IPS DF 6.9 (cell line): ENCODE data around the gene ICE2.

ENCODE experiments used
- DNase-seq: peaks from one replicate; pipeline ENCODE4 v3.0.0-alpha.2; 2013; ENCODE audit warnings: low read depth, low spot score
- H3K27ac ChIP-seq: one replicate; pipeline ENCODE4 v1.5.1; 2013; ENCODE audit warnings: low read length, control low read depth
- H3K27me3 ChIP-seq: 2 replicates; pipeline ENCODE4 v1.6.1; 2013; ENCODE audit warnings: mild to moderate bottlenecking, low read length; ENCODE audit not compliant: control insufficient read depth, insufficient read depth
- H3K36me3 ChIP-seq: 2 replicates; pipeline ENCODE4 v1.6.1; 2013; ENCODE audit warnings: low read length; ENCODE audit not compliant: control insufficient read depth, insufficient read depth
- H3K4me1 ChIP-seq: 2 replicates; pipeline ENCODE4 v1.6.1; 2013; ENCODE audit warnings: low read length; ENCODE audit not compliant: control insufficient read depth, insufficient read depth
- H3K4me3 ChIP-seq: 2 replicates; pipeline ENCODE4 v1.5.1; 2013; ENCODE audit warnings: mild to moderate bottlenecking, low read length
- H3K9me3 ChIP-seq: 2 replicates; pipeline ENCODE4 v1.6.1; 2013; ENCODE audit warnings: low read length, inconsistent platforms; ENCODE audit not compliant: control insufficient read depth, insufficient read depth
- WGBS: extraction: QIAGEN DNeasy Blood & Tissue Kit; methylation state at CpG from one replicate; pipeline ENCODE4 v1.1.7; 2013; ENCODE audit warnings: mixed read lengths, missing lambda C conversion rate; ENCODE audit not compliant: insufficient read length, insufficient coverage; 5-methylcytosine and 5-hydroxymethylcytosine counted together

The ICE2 gene

DNA sequence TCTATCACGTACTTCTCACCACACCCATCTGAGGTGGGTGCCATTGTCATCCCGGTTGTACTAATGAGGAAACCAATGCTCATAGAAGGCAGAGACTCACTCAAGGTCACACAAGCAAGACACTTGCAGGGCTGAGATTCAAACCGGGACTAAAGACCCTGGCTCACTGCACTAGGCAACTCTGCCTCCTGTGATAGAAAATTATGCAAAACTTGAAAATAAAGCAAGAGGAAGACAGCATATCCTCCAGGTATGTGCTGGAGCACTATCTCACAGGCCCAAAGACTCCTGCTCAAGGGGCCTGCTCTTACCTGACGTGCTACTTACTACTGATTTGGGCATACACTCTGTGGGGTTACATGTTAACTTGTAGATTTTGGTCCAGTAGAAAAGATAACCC lies 106.7 kb downstream of the ICE2 start:
- H3K4me3 ChIP-seq = no peak overlapping the region
- DNase-seq = no peak
- no CpG with 5 or more reads among the region's 4 CpGs for WGBS
- no peaks in the 10 kb centered on the region for H3K27me3 ChIP-seq
- H3K9me3 ChIP-seq = no peaks in the 10 kb centered on the region
- H3K27ac ChIP-seq = no peak overlapping the region
- H3K36me3 ChIP-seq = no peaks in the 10 kb centered on the region
- no peaks in the 10 kb centered on the region for H3K4me1 ChIP-seq

DNA sequence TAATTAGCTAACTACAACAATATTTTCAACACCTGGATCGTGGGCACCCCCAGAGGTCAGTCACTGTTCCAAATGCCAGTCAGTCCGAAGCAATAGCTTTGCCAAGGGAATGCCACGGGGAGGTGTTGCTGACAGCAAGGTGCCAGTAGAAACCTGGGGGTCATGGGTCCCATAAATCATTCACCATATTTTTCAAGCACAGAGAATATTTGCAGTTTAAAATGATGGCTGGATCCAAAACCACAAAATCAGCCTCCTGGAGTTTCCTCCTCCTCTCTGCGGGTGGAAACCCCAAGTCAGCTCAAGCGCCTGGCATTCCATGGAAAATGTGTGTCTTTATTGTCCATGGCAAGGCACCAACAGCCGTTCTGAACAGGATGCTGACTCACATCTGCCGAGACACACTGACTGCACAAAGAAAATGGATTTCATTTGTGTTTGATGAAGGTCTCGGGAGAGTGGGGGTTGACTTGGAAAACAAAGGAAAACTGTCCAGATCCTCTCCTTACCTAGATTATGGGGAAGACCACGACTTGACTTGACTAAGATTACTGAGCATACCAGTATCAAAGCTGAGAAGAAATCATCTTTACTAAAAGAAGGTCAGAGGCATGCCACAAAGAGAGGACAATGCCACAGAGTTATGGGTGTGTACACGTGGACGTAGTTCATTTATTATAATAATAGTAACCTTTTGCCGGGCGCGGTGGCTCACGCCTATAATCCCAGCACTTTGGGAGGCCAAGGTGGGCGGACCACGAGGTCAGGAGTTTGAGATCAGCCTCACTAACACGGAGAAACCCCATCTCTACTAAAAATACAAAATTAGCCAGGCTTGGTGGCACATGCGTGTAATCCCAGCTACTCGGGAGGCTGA lies 107.5 kb downstream of the ICE2 start:
- H3K4me1 ChIP-seq = no peaks in the 10 kb centered on the region
- no peaks in the 10 kb centered on the region for H3K9me3 ChIP-seq
- no peaks in the 10 kb centered on the region for H3K27me3 ChIP-seq
- no CpG with 5 or more reads among the region's 20 CpGs for WGBS
- no peak overlapping the region for H3K27ac ChIP-seq
- H3K4me3 ChIP-seq = no peak overlapping the region
- no peaks in the 10 kb centered on the region for H3K36me3 ChIP-seq
- DNase-seq = no peak

DNA sequence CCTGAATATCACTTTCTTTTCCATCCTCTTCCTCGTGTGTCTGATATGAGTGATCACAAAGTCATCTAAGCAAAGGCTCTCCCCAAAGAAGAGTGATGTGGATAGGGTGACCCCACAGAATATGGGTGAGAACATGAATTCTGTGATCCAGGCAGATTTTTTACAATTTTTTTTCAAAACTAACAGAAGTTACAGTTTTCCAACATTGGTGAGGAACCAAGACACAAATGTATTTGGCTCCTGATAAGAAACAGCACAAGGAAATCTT lies 108.1 kb downstream of the ICE2 start:
- H3K27me3 ChIP-seq = no peaks in the 10 kb centered on the region
- H3K4me3 ChIP-seq = no peak overlapping the region
- no peaks in the 10 kb centered on the region for H3K4me1 ChIP-seq
- H3K27ac ChIP-seq = no peak overlapping the region
- H3K9me3 ChIP-seq = no peaks in the 10 kb centered on the region
- no peaks in the 10 kb centered on the region for H3K36me3 ChIP-seq
- WGBS = no CpG with 5 or more reads among the region's 1 CpG
- DNase-seq = no peak

DNA sequence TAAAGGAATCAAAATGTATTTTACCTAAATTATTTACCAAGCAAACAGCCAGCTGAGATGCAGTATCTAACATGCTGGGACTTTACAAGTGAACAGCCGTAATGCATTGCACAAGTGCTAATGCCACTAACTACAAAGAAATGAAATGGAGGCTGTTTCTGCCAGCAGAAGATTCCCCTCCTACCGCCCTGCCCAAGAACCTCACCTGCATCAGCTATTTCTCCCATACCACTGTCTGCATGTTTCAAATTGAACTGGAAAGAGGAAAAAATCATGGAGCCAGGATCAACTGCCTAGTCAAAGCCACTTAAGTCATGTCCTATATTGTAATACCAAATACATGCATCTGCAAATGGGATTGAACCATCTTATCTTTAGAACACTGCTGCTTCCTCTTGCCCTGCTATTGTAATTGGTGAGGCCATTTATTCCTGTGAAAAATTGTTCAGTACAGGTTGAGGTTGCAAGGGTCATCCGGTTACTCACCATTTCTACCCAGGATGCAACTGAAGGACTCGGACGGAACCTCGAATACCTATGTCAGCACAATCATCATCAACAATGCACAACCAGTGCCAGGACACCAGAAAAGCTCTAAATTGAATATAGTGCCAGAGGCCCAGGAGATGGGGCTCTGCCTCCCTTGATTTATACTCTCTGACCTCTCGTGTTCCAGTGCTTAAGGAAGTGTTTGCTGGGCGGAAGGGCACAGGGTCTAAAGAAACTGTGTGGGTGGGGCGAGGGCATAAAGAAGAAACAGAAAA lies 108.7 kb downstream of the ICE2 start:
- no peak overlapping the region for H3K4me3 ChIP-seq
- no peaks in the 10 kb centered on the region for H3K9me3 ChIP-seq
- no peaks in the 10 kb centered on the region for H3K27me3 ChIP-seq
- no peak for DNase-seq
- no peak overlapping the region for H3K27ac ChIP-seq
- no CpG with 5 or more reads among the region's 9 CpGs for WGBS
- H3K36me3 ChIP-seq = no peaks in the 10 kb centered on the region
- H3K4me1 ChIP-seq = no peaks in the 10 kb centered on the region

DNA sequence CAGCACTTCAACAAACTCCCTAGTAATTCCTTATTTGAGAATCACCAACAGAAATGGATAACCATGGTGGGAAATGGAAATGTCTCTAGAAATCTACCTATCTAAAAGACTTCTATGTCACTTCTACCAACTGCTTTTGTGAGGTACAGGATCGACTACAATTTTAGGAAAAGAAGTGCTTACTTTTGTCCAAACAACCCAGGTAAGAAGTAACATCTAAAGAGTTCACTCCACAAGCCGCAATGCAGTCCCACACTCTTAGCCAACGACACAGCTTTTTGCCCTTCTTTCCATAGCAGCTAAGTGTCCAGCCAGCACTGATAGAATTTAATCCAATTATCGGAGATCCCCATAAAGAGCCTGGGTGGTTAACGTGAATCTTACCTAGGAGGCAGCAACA lies 109.2 kb downstream of the ICE2 start:
- no peak for DNase-seq
- H3K27ac ChIP-seq = no peak overlapping the region
- no peaks in the 10 kb centered on the region for H3K4me1 ChIP-seq
- H3K36me3 ChIP-seq = no peaks in the 10 kb centered on the region
- no peaks in the 10 kb centered on the region for H3K27me3 ChIP-seq
- no peaks in the 10 kb centered on the region for H3K9me3 ChIP-seq
- WGBS = no CpG with 5 or more reads among the region's 5 CpGs
- no peak overlapping the region for H3K4me3 ChIP-seq
